GM19328 (cell line): ENCODE measurements around the gene DNAH14.
"Not testable (repeated sequence)": the region's sequence is repeated elsewhere in the genome, so short reads cannot be mapped to it uniquely, and the experiment has no call there.

ENCODE experiments used
- ATAC-seq: cut with Tn5 transposase; IDR thresholded peaks from one replicate; pipeline ENCODE4 v1.9.1; 2021; ENCODE audit warnings: mild to moderate bottlenecking, moderate library complexity; ENCODE audit not compliant: unreplicated experiment

The DNAH14 gene

DNA sequence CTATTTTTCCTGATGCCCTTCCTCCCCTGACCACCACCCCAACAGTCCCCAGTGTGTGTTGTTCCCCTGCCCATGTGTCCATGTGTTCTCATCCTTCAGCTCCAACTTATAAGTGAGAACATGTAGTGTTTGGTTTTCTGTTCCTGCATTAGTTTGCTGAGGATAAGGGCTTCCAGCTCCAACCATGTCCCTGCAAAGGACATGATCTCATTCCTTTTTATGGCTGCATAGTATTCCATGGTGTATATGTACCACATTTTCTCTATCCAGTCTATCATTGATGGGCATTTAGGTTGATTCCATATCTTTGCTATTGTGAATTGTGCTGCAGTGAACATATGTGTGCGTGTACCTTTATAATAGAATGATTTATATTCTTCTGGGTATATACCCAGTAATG, 303.5 kb downstream of the DNAH14 start:
- ATAC-seq, result not testable (repeated sequence)

DNA sequence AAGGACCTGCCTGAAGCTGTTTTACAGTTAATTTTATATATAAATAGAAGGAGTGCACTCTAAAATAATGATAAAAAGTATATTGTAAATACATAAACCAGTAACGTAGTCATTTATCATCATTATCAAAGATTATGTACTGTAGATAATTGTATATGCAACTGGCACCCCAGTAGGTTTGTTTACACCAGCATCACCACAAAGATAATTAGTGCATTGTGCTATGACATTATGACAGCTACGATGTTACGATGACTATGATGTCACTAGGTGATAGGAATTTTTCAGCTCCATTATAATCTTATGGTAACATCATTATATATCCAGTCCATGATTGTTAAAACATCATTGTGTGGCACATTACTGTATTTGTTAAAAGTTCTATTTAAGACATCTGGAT, 313.1 kb downstream of the DNAH14 start:
- no peak for ATAC-seq

DNA sequence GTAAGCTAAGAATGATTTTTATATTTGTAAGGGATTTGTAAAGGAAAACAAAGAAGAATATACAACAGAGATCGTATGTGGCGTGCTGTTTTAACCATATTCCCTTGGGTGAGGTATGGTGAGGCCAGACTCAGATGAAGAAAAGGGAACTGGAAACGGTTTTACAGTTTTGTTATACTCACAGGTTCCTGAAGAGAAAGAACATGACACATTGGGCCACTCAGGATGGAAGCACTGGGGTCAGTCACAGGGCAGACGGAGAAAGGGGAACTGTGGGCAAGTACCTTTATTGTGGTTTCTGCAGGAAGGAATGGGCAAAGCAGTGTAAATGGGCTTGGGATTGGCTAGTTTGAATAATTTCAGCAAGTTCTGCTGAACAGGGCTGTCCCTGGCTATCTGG, 321.0 kb downstream of the DNAH14 start:
- peak; percentile 95 for ATAC-seq

DNA sequence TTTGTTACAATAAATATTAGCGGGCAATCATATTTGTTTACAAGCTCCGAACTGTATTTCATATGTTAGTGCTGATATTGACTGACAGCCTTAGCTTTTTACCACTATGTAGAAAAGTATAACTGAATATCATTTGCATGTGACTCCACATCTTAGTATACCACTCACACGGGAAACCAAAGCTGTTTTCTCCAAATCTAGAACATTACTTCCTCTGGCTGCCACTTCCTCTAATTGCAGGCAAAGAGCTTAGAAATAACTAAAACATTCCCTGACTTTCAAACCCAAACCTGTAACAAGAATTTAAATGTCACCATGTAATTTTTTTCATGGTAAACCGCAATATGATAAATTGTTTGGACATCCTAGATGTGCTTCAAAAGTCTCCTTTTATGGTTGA, 323.7 kb downstream of the DNAH14 start:
- no peak for ATAC-seq

DNA sequence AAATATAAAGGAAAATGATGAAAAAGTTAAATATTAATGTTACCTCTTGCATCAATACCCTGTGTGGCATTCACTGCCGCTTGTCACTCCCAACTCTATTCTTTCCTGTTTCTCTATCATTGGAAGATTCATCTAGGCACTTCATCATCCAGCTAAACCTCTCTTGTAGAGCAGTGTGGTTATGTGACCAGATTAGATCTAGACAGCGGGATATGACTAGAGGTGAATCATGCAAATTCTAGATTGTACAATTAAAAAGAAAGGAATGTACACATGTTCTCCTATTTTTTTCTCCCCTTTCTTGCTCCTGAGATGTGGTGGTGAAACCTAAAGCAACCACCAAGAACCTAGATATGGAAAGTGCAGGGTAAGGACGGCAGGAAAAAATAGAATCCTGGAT, 324.3 kb downstream of the DNAH14 start:
- no peak for ATAC-seq

DNA sequence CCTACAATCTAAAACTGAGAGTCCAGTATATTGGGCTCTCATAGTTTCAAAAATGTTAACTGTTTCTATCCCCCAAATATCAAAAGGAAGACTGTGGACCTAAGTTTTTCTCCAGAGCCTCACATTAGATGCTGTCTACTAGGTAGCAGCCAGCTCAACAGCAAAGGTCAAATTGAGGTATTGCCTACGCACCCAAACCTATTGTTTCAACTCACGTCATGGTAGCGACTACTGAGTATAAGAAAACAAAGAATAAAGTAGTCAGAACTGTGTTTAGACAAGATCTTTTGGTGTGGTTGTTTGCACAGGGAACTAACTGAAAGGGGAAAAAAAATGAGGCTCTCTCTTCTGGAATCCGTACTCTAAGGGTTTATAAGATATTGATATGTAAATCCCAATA, 325.2 kb downstream of the DNAH14 start:
- ATAC-seq, result no peak

DNA sequence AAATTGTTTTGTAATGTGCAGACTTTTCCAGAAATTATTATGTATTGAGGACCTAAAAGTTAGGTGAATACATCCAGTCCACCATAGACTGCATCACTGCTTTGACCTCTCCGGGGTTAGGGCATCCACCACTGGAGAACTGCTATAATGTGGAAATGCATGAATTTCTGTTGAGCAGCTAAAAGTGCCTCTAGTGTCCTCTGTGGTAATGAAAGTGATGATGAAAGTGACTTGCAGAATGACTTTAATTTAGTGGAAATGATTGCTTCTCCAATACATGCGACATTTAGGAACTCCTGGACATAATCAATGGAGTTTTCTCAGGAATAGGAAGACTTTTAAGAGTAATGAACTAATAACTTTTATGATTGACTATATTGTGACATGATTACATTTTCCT, 327.6 kb downstream of the DNAH14 start:
- ATAC-seq, result no peak

DNA sequence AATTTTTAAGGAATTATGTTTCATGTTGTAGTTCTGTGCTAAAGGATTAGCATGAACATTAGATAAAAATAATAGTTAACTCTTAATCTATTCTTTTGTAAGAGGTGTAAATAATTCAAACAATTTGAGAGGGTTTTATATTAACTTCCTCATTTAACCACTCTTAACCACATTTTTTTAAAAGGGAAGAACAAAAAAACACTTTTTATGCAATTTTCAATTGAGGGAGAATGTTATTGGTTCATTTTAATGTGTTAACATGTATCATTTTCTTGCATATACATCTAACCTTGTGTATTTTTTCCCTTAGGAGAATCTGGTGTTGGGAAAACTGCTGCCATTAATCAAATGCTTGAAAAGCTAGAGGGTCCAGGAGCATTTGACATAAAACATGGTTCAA, 329.3 kb downstream of the DNAH14 start:
- ATAC-seq, result no peak

DNA sequence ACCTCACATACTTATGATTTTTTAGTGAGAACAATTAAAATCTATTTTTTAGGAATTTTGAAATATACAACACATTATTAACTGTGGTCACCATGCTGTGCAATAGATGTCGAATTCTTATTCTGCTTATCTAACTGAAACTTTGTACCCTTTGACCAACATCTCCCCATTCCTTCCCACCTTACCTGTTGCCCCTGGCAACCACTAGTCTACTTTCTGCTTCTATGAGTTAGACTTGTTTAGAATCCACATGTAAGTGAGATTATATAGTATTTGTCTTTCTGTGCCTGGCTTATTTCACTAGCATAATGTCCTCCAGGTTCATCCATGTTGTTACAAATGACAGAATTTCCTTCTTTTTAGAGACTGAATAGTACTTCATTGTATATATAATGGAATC, 330.1 kb downstream of the DNAH14 start:
- ATAC-seq, result no peak

DNA sequence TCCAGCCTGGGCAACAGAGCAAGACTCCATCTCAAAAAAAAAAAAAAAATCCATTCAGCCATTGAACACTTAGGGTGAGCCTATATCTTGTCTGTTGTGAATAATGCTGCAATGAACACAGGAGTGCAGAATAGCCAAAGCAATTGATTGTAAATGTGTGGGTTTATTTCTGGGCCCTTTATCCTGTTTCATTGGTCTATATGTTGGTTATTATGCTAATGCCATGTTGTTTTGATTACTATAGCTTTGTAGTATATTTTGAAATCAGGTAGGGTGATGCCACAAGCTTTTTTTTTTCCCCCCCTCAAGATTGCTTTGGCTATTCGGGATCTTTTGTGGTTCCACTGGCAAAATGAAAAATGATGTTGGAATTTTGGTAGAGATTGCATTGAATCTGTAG, 330.8 kb downstream of the DNAH14 start:
- no peak for ATAC-seq

DNA sequence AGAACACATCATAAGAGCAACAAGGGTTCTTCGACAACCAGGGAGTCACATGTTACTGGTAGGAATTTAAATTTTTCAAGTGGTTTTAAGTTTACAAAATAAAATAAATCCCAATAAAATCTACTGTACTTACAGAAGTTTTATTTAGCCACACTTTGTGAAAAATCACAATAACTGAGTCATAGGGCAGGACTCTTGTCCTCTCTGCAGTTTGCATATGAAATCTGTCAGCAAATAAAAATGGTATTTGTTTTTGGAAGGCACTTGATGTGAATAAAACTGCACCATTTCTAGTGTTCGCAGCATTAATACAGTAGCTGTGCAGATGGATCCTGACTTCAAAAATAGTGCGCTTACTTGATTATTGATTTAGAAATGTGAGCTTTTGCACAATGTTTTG, 348.0 kb downstream of the DNAH14 start:
- ATAC-seq, result no peak

DNA sequence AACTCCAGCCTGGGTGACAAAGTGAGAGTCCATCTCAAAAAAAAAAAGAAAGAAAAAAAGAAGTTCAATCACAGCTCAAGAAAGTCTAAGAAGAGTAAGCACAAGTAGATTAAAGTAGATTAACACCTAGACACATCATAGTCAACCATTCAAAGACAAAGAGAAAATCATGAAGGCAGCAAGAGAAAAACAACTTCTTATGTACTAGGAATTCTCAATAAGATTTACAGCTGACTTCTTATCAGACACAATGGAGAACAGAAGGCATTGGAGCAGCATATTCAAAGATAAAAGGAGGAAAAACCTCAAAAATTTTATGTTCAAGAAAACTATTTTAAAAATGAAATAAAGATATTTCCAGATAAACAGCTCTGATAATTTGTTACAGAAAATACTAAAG, 351.1 kb downstream of the DNAH14 start:
- no peak for ATAC-seq

DNA sequence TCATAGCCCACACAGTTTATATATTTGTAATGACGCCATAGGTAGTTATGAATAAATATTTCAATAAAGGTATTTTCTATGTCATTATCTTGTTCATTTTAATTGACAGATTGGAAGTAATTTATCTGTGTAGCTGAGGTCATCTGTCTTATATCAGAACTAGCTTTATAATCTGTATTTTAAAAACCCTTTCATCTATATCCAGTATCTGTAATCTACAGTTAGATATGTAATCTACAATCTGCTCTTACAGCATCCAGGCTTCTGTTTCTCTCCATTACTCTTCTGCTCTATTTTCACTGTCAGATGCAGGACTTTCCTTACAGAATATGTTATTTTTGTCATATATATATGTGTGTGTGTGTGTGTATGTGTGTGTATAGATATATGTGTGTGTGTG, 360.8 kb downstream of the DNAH14 start:
- ATAC-seq, result no peak

DNA sequence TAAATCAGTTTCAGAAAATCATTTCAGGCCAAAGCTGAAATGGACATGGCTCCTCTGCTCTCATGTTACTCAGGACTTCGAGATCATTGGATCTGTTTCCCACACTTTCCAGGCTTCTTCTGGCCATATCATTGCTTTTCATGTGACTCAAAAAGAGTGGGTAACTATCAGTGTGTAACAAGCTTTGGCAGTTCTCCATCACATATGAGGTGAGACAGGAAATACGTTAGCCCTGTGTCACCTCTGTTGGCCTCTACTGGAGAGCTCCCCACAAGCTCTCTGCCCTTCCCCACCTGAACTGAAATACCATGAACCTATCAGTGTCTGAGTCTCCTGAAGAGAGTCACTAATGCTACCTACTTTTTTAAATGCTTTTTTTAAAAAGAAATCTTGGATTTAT, 370.1 kb downstream of the DNAH14 start:
- no peak for ATAC-seq

DNA sequence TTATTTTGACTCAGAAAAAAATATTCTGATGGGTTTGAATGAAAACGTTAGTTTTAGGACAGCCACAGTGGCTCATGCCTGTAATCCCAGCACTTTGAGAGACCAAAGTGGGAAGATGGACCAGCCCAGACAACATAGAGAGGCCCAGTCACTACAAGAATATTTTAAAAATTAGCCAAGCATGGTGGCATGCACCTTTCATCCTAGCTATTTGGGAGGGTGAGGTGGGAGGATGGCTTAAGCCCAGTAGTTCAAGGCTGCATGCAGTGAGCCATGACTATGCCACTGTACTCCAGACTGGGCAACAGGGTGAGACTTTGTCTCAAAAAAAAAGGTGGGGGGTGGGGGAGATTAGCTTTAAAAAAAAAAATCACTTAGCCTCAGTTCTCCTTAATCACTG, 370.9 kb downstream of the DNAH14 start:
- ATAC-seq, result no peak

DNA sequence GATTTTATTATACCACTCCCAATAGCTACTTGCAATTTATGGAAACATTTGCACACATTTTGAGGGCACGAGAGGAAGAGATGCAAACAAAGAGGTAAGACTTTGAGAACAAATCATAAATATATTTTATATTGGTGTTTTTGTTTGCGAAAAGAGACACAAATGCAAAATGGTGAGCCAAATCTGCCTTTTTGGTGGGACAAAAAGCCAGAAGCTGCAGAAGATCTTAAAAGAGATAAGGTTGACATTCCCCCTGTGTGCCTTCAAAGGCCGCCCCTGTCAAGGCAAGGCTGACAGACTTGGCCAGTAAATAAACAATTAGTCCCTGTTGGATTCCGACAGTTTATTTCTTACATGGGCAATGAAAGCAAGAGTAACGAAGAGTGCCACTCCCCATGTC, 375.5 kb downstream of the DNAH14 start:
- ATAC-seq, result no peak

DNA sequence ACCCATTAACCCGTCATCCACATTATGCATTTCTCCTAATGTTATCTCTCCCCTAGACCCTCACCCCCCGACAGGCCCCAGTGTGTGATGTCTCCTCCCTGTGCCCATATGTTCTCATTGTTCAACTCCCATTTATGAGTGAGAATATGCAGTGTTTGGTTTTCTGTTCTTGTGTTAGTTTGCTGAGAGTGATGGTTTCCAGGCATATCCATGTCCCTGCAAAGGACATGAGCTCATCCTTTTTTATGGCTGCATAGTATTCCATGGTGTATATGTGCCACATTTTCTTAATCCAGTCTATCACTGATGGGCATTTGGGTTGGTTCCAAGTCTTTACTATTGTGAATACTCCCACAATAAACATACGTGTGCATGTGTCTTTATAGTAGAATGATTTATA, 381.1 kb downstream of the DNAH14 start:
- not testable (repeated sequence) for ATAC-seq

DNA sequence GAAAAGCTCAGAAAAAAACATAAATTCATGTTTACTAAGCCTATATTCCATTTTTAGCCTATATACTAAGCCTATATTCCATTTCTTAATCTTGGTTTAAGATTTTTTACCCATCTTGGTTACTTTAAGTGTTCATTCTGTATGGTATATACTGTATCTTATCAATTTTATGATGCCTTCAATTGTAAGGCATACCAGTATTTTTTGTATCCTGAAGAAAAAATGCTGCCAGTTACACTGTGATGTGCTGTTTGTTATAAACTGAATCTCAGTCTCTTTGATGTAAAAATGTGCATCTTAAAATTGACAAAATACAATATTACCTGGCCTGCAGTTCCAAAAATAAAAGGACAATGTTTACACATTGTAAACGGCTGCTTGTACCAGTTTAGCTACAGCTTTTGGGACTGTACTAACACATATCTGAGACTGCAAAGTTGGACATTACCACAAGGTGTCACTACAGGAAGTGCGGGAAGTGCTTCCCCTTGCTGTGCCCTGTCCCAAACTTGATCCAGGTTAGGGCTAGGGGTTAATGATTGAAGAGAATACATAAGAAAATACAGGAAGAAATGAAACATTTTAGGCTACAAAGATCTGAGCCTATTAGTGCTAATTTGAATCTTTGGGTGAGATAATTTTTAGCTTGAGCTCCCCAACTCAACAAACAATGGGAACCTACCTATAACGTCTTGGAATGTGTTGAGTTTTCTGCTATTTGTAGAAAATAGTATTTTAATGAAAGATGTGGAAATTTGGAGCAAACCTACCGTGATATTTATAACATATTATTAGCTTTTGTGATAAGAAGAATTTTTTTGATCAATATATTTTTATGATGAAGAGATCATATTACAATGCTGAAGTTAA, 389.5 kb downstream of the DNAH14 start:
- peak; percentile 90 for ATAC-seq

DNA sequence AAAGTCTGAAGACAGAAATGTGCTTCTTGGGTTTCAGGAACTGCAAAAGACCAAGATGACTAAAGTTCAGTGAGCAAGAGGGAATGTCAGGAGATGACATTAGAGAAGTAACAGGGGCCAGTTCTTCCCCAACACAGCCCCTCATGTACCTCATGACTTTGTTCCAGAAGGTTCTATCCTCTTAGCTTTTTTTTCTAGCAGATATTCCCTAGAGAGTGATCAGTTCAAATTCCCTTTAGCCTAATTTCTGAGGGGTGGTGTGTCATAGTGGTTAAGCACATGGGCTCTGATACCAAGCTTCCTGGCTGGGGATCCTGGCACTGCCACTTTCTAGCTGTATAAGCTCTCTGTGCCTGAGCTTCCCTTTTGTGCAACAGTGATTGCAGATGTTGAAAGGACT, 390.4 kb downstream of the DNAH14 start:
- no peak for ATAC-seq

DNA sequence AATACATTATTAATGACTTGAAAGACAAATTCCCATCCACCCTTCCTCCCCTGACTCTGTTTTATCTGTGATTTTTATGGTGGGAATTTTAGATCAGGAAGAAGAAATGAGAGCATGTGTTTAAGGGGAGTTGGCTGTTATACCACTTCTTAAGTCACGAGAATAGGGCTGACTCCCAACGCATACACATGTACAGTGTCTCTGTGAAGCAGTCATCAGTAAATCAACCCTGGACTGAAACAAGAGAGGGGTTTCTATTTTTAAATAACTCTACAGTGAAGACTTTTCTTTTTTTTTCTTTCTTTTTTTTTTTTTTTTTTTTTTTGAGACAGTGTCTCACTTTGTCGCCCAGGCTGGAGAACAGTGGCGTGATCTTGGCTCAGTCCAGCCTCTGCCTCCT, 392.3 kb downstream of the DNAH14 start:
- no peak for ATAC-seq

DNA sequence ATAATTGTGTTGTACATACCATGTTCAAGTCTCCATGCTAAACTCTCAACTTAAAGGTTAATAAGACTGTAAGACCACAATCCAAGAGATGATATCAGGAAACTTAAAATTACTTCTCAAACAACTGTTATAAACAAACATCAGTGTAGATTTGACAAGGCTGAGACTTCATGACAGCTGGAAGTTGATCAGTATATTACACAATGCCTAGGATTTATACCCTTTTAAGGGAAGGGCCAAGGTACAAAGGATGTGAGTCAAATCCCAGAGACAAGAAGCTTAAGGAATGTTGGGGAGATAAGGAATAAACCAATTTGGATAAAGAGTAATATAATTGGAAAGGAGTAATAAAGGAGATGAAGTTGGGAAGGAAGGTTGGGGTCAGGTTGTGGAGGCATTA, 399.6 kb downstream of the DNAH14 start:
- no peak for ATAC-seq

DNA sequence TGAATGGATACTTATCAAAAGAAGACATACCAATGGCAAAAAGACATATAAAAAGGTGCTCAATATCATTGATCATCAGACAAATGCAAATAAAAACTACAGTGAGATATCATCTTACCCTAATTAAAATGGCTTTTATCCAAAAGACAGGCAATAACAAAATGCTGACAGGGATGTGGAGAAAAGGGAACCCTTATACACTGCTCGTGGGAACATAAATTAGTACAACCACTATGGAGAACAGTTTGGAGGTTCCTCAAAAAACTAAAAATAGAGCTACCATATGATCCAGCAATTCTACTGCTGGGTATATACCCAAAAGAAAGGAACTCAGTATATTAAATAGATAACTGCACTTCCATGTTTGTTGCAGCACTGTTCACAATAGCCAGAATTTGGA, 400.5 kb downstream of the DNAH14 start:
- ATAC-seq, result not testable (repeated sequence)

DNA sequence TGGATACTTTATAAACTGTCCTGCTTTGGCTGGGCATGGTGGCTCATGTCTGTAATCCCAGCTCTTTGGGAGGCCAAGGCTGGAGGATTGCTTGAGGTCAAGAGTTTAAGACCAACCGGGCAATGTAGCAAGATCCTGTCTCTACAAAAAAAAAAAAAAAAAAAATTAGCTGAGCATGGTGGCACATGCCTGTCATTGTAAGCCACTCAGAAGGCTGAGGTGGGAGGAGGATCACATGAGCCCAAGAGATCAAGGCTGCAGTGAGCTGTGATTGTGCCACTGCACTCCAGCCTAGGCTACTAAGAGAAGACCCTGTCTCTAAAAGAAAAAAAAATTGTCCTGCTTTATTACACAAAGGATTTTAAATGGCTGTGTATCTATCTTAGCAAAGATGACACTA, 403.2 kb downstream of the DNAH14 start:
- no peak for ATAC-seq
